ENCODE measurements around the gene ATRNL1.

Gene ATRNL1

GRCh38 chr10:115903845-115904244, 810.7 kb downstream of the ATRNL1 start:
- DNase-seq (ENCODE audit: low spot score) = no peak

- DNase-seq (ENCODE audit: low spot score) = no peak
These were observed 815.9 kb downstream of the ATRNL1 start for GRCh38 chr10:115909037-115909436.

- DNase-seq (ENCODE audit: low spot score) = no peak
These were observed 817.0 kb downstream of the ATRNL1 start for GRCh38 chr10:115909962-115910731.

- DNase-seq (ENCODE audit: low spot score) = no peak
These were observed 821.3 kb downstream of the ATRNL1 start for GRCh38 chr10:115914475-115914874.

- no peak for DNase-seq (ENCODE audit: low spot score)
These were observed 822.3 kb downstream of the ATRNL1 start for GRCh38 chr10:115915429-115915828.

- no peak for DNase-seq (ENCODE audit: low spot score)
These were observed 825.6 kb downstream of the ATRNL1 start for GRCh38 chr10:115918812-115919211.

GRCh38 chr10:115921795-115922194, 828.6 kb downstream of the ATRNL1 start:
- DNase-seq (ENCODE audit: low spot score) = no peak

GRCh38 chr10:115931309-115931708, 838.1 kb downstream of the ATRNL1 start:
- no peak for DNase-seq (ENCODE audit: low spot score)

- DNase-seq (ENCODE audit: low spot score) = no peak
These were observed 838.9 kb downstream of the ATRNL1 start for GRCh38 chr10:115932099-115932498.

GRCh38 chr10:115933098-115933497, 839.9 kb downstream of the ATRNL1 start:
- no peak for DNase-seq (ENCODE audit: low spot score)

- no peak for DNase-seq (ENCODE audit: low spot score)
These were observed 842.6 kb downstream of the ATRNL1 start for GRCh38 chr10:115935731-115936130.

- no peak for DNase-seq (ENCODE audit: low spot score)
These were observed 844.0 kb downstream of the ATRNL1 start for GRCh38 chr10:115936926-115937767.

- DNase-seq (ENCODE audit: low spot score) = no peak
These were observed 844.5 kb downstream of the ATRNL1 start for GRCh38 chr10:115937768-115938056.

- DNase-seq (ENCODE audit: low spot score) = no peak
These were observed 846.1 kb downstream of the ATRNL1 start for GRCh38 chr10:115939101-115939854.

GRCh38 chr10:115941361-115941771, 848.2 kb downstream of the ATRNL1 start:
- no peak for DNase-seq (ENCODE audit: low spot score)

GRCh38 chr10:115942101-115942500, 848.9 kb downstream of the ATRNL1 start:
- DNase-seq (ENCODE audit: low spot score) = no peak

- DNase-seq (ENCODE audit: low spot score) = no peak
These were observed 851.4 kb downstream of the ATRNL1 start for GRCh38 chr10:115944538-115944937.

GRCh38 chr10:115945701-115946445, 852.7 kb downstream of the ATRNL1 start:
- no peak for DNase-seq (ENCODE audit: low spot score)

GRCh38 chr10:115947104-115947503, 853.9 kb downstream of the ATRNL1 start:
- peak; percentile 1 for DNase-seq (ENCODE audit: low spot score)

- DNase-seq (ENCODE audit: low spot score) = peak; percentile 7
These were observed 855.3 kb downstream of the ATRNL1 start for GRCh38 chr10:115948465-115948864.

- no peak for DNase-seq (ENCODE audit: low spot score)
These were observed 856.2 kb downstream of the ATRNL1 start for GRCh38 chr10:115949282-115949844.

GRCh38 chr10:115950320-115950719, 857.2 kb downstream of the ATRNL1 start:
- DNase-seq (ENCODE audit: low spot score) = no peak

Measured in COLO829 (cell line).